Measurements from ENCODE around the gene GGT6. TPM values are rescaled to one million over a fixed set of nuclear protein-coding genes. Genes with fewer than 3 reads are reported as not detected.
A peak's percentile ranks its signal among the peaks of the same experiment; 100 is the strongest.

GGT6 gene
- total RNA-seq, 1 donor from 2014 or later = not detected

- Mint-ChIP-seq H3K36me3 (ENCODE audit: low read depth, unreplicated experiment) (peaks cover 4% of the 10 kb centered on the region), H3K27ac (ENCODE audit: unreplicated experiment) (no peak overlapping the region), H3K27me3 (ENCODE audit: unreplicated experiment) (peaks cover 21% of the 10 kb centered on the region), H3K4me3 (ENCODE audit: unreplicated experiment) (peak overlapping the region; percentile 79), H3K9me3 (ENCODE audit: unreplicated experiment) (no peaks in the 10 kb centered on the region), H3K4me1 (ENCODE audit: unreplicated experiment) (peaks cover 22% of the 10 kb centered on the region)
- peak; percentile 24 for TF ChIP-seq CTCF (IDR thresholded peaks at IDR 0.05; ENCODE audit: unreplicated experiment)
- DNase-seq (ENCODE audit: low spot score) = peak; percentile 24
Measured at GRCh38 chr17:4551141-4551540, 9.2 kb downstream of the GGT6 start.

- Mint-ChIP-seq H3K36me3 (ENCODE audit: low read depth, unreplicated experiment) (peaks cover 4% of the 10 kb centered on the region), H3K4me1 (ENCODE audit: unreplicated experiment) (peaks cover 16% of the 10 kb centered on the region), H3K27me3 (ENCODE audit: unreplicated experiment) (peaks cover 23% of the 10 kb centered on the region), H3K27ac (ENCODE audit: unreplicated experiment) (no peak overlapping the region), H3K9me3 (ENCODE audit: unreplicated experiment) (no peaks in the 10 kb centered on the region), H3K4me3 (ENCODE audit: unreplicated experiment) (peak overlapping the region; percentile 79)
- TF ChIP-seq CTCF (IDR thresholded peaks at IDR 0.05; ENCODE audit: unreplicated experiment) = no peak
- no peak for DNase-seq (ENCODE audit: low spot score)
Measured at GRCh38 chr17:4550534-4551039, 9.8 kb downstream of the GGT6 start.

- peaks cover 4% of the 10 kb centered on the region for H3K36me3 Mint-ChIP-seq (ENCODE audit: low read depth, unreplicated experiment)
Measured at GRCh38 chr17:4549781-4550533, 10.4 kb downstream of the GGT6 start.

GRCh38 chr17:4548721-4549531 lies 11.5 kb downstream of the GGT6 start:
- peaks cover 7% of the 10 kb centered on the region for H3K4me1 Mint-ChIP-seq (ENCODE audit: unreplicated experiment)
- no peaks in the 10 kb centered on the region for H3K9me3 Mint-ChIP-seq (ENCODE audit: unreplicated experiment)
- H3K27ac Mint-ChIP-seq (ENCODE audit: unreplicated experiment) = no peak overlapping the region
- H3K4me3 Mint-ChIP-seq (ENCODE audit: unreplicated experiment) = no peak overlapping the region
- DNase-seq (ENCODE audit: low spot score) = no peak
- peaks cover 4% of the 10 kb centered on the region for H3K36me3 Mint-ChIP-seq (ENCODE audit: low read depth, unreplicated experiment)
- TF ChIP-seq CTCF (IDR thresholded peaks at IDR 0.05; ENCODE audit: unreplicated experiment) = no peak
- peaks cover 23% of the 10 kb centered on the region for H3K27me3 Mint-ChIP-seq (ENCODE audit: unreplicated experiment)

More at GRCh38 chr17:4549781-4550533, 10.4 kb downstream of the GGT6 start:
- Mint-ChIP-seq H3K9me3 (ENCODE audit: unreplicated experiment) (no peaks in the 10 kb centered on the region), H3K4me3 (ENCODE audit: unreplicated experiment) (no peak overlapping the region), H3K27ac (ENCODE audit: unreplicated experiment) (no peak overlapping the region), H3K27me3 (ENCODE audit: unreplicated experiment) (peaks cover 25% of the 10 kb centered on the region), H3K4me1 (ENCODE audit: unreplicated experiment) (peaks cover 14% of the 10 kb centered on the region)
- no peak for TF ChIP-seq CTCF (IDR thresholded peaks at IDR 0.05; ENCODE audit: unreplicated experiment)
- no peak for DNase-seq (ENCODE audit: low spot score)
